ENCODE measurements around the gene NRN1. TPM values are rescaled to one million over a fixed set of nuclear protein-coding genes. Genes with fewer than 3 reads are reported as not detected.

NRN1 gene
- total RNA-seq, 2 donors from 2014 or later: 0.95 to 2.0 TPM

DNA sequence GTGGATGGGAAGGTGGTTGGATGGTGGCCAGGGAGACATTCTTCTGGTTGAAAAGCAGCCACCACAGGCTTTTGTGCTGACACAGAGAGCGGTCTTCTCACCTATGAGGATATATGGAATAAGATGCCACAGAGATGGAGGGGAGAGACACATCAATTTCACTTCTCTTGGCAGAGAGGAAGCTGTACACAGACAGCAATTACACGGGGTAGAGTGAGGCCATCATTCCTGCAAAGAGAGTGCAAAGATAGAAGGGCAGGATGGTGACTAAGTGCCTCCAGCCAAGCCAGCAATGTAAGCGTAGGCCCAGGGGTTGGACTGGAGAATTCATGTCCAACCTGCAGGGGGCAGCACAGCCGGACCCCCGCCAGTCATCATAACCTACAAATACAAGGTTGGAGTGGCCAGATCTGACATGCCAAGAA, 56.4 kb downstream of the NRN1 start:
- Mint-ChIP-seq H3K9me3 (no peaks in the 10 kb centered on the region), H3K4me3 (no peak overlapping the region), H3K27me3 (peaks cover 20 to 29% of the 10 kb centered on the region in 2 donors), H3K4me1 (ENCODE audit: low read depth in 2 of 2) (peaks cover 3 to 7% of the 10 kb centered on the region in 2 donors), H3K27ac (no peak overlapping the region), H3K36me3 (no peaks in the 10 kb centered on the region)
- ATAC-seq: peak in 1 of 2 donors; percentile 56
- no peak for DNase-seq (ENCODE audit: low spot score)
